Progenitor cell of endocrine pancreas (in vitro differentiated cells): ENCODE measurements around the gene BMPR1A. TPM values are rescaled to one million over a fixed set of nuclear protein-coding genes. Genes with fewer than 3 reads are reported as not detected.

Experiments
- DNase-seq: peaks from one replicate; pipeline ENCODE4 v3.0.0; 2021; ENCODE audit warnings: low spot score; ENCODE audit not compliant: unreplicated experiment
- H3K27ac Mint-ChIP-seq: 2 replicates; pipeline ENCODE4 v1.8.0; 2021; ENCODE audit warnings: mild to moderate bottlenecking, moderate library complexity, mixed read lengths
- H3K27me3 Mint-ChIP-seq: 2 replicates; pipeline ENCODE4 v1.8.0; 2021; ENCODE audit warnings: mixed read lengths
- H3K36me3 Mint-ChIP-seq: 2 replicates; pipeline ENCODE4 v1.8.0; 2022; ENCODE audit warnings: mixed read lengths; ENCODE audit not compliant: insufficient read depth
- H3K4me1 Mint-ChIP-seq: 2 replicates; pipeline ENCODE4 v1.8.0; 2021; ENCODE audit warnings: low read depth, mixed read lengths
- H3K4me3 Mint-ChIP-seq: 2 replicates; pipeline ENCODE4 v1.8.0; 2021; ENCODE audit warnings: low read depth, mild to moderate bottlenecking, moderate library complexity, mixed read lengths
- H3K9me3 Mint-ChIP-seq: 2 replicates; pipeline ENCODE4 v1.8.0; 2021; ENCODE audit warnings: low read depth, mixed read lengths
- total RNA-seq: library from RNA; stranded (reverse); gene quantifications from 2 replicates; pipeline ENCODE4 v1.2.1, GENCODE V29; 2021
- TF ChIP-seq, protein P1 (sequence below): fragments of 200-600 bp; sonication (generic); IDR thresholded peaks from one replicate; pipeline ENCODE4 v1.5.0; 2021; ENCODE audit warnings: antibody characterized with exemption, mild to moderate bottlenecking; ENCODE audit not compliant: unreplicated experiment

The BMPR1A gene
- total RNA-seq, 1 donor from 2014 or later, result 89.7 TPM

GRCh38 chr10:86709396-86710185, 46.8 kb upstream of the BMPR1A start:
- Mint-ChIP-seq H3K4me1 (peaks cover 5% of the 10 kb centered on the region), H3K4me3 (peak overlapping the region; percentile 50), H3K9me3 (no peaks in the 10 kb centered on the region), H3K27me3 (peaks cover 4% of the 10 kb centered on the region), H3K27ac (peak overlapping the region; percentile 88), H3K36me3 (no peaks in the 10 kb centered on the region)
- no peak for DNase-seq
- TF ChIP-seq, protein P1, sequence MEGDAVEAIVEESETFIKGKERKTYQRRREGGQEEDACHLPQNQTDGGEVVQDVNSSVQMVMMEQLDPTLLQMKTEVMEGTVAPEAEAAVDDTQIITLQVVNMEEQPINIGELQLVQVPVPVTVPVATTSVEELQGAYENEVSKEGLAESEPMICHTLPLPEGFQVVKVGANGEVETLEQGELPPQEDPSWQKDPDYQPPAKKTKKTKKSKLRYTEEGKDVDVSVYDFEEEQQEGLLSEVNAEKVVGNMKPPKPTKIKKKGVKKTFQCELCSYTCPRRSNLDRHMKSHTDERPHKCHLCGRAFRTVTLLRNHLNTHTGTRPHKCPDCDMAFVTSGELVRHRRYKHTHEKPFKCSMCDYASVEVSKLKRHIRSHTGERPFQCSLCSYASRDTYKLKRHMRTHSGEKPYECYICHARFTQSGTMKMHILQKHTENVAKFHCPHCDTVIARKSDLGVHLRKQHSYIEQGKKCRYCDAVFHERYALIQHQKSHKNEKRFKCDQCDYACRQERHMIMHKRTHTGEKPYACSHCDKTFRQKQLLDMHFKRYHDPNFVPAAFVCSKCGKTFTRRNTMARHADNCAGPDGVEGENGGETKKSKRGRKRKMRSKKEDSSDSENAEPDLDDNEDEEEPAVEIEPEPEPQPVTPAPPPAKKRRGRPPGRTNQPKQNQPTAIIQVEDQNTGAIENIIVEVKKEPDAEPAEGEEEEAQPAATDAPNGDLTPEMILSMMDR, result no peak

GRCh38 chr10:86710987-86711512, 45.4 kb upstream of the BMPR1A start:
- Mint-ChIP-seq H3K9me3 (no peaks in the 10 kb centered on the region), H3K4me1 (peaks cover 12% of the 10 kb centered on the region), H3K27me3 (peaks cover 4% of the 10 kb centered on the region), H3K36me3 (no peaks in the 10 kb centered on the region), H3K27ac (peak overlapping the region; percentile 88), H3K4me3 (peak overlapping the region; percentile 77)
- peak; percentile 82 for DNase-seq
- TF ChIP-seq, protein P1, result peak; percentile 86

- Mint-ChIP-seq H3K36me3 (no peaks in the 10 kb centered on the region), H3K27me3 (peaks cover 4% of the 10 kb centered on the region), H3K9me3 (no peaks in the 10 kb centered on the region), H3K27ac (peak overlapping the region; percentile 91), H3K4me3 (peak overlapping the region; percentile 77), H3K4me1 (peaks cover 12% of the 10 kb centered on the region)
- TF ChIP-seq, protein P1, result no peak
- DNase-seq, result peak; percentile 39
Measured at GRCh38 chr10:86711513-86712316, 44.7 kb upstream of the BMPR1A start.

DNA sequence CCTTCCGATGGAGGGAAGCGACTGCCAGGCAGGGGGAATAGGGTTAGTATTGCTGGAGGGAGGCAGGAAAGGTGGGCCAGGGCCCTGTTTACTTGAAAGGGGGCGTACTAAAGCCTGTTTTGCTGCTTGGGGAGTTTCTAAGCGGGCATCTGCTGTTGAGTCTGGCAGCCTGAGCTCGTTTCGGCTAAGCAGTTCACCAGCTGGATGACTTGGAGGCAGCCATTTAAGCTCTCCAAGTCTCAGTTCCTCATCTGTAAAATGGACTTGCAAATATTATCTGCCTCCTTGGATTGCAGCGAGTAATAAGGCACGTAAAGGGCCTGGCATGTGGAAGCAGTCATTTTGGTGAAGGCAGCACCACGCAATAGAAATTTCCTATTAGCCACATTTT, 44.1 kb upstream of the BMPR1A start:
- TF ChIP-seq, protein P1, result no peak
- no peak for DNase-seq
- peak overlapping the region; percentile 74 for H3K4me3 Mint-ChIP-seq
- H3K36me3 Mint-ChIP-seq, result no peaks in the 10 kb centered on the region
- peaks cover 4% of the 10 kb centered on the region for H3K27me3 Mint-ChIP-seq
- H3K9me3 Mint-ChIP-seq, result no peaks in the 10 kb centered on the region
- H3K4me1 Mint-ChIP-seq, result peaks cover 12% of the 10 kb centered on the region
- peak overlapping the region; percentile 91 for H3K27ac Mint-ChIP-seq

DNA sequence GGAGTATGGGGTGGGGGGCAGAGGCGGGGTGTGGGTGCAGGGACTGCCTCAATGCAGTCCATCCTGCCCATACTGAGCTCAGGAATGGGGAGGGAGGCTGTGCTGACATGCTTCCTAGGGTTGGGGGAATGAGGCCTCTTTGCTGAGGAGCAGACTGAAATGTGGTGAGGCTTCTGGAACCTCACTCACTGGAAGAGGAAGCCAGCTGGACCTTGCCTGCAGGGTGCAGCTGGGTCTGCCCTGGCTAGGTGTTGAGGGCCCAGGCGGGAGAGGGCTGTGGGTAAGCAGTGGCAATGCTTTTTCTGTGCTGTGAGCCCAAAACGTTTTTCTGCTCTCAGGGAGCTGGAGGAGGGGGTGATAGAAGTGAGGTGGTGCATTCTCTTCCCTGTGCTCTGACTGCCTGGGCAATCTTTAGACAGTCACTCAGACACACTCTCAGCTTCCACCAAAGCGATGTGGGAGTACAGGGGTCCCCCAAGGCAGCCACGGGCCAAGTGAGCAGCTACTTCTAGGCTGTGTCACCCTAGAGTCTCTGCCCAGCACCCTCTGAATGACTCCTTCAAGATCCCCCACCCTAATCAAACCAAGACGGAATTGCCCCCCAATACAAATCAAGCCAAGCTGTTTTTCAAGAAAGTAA, 41.1 kb upstream of the BMPR1A start:
- TF ChIP-seq, protein P1, result no peak
- Mint-ChIP-seq H3K9me3 (no peaks in the 10 kb centered on the region), H3K27ac (no peak overlapping the region), H3K27me3 (peaks cover 6% of the 10 kb centered on the region), H3K36me3 (no peaks in the 10 kb centered on the region), H3K4me1 (peaks cover 12% of the 10 kb centered on the region), H3K4me3 (no peak overlapping the region)
- DNase-seq, result no peak
